Endothelial cell of umbilical vein (primary cell): ENCODE measurements around the gene USF3. TPM values are rescaled to one million over a fixed set of nuclear protein-coding genes. Genes with fewer than 3 reads are reported as not detected.

Experiments used
- BruUV-seq: library from RNA; stranded (reverse); fragments of 400-500 nt; replicated peaks from 2 replicates; lab custom pipeline; 2021; lab: Mats Ljungman, UMichigan
- CTCF ChIA-PET: fragments of 300-600, 350-600 bp; sonication (Branson Sonifier 250); formaldehyde crosslinking; loops from one replicate; lab custom pipeline; 2021; ENCODE audit warnings: antibody characterized with exemption, inconsistent platforms; lab: Charles Lee
- POLR2A ChIA-PET: fragments of 300-600, 350-600 bp; sonication (Branson Sonifier 250); formaldehyde crosslinking; loops from one replicate; lab custom pipeline; 2021; ENCODE audit warnings: antibody characterized with exemption, inconsistent platforms; lab: Charles Lee
- DNase-seq: peaks from one replicate; pipeline ENCODE4 v3.0.0-alpha.2; 2011; ENCODE audit warnings: low read depth, low spot score
- FAIRE-seq: peaks from 2 replicates; lab custom pipeline; 2011; peaks lifted over from hg19 to GRCh38; lab: Jason Lieb, UNC
- H2AFZ ChIP-seq: 2 replicates; pipeline ENCODE4 v1.6.0; 2012; ENCODE audit warnings: low read depth, low read length, control low read depth, inconsistent platforms
- H3K27ac ChIP-seq: 2 replicates; pipeline ENCODE4 v1.5.1; 2011; ENCODE audit warnings: low read depth, mild to moderate bottlenecking, control low read depth, low read length, moderate library complexity; ENCODE audit not compliant: insufficient read depth
- H3K27me3 ChIP-seq, 2 experiments: 2 replicates each; pipeline versions ENCODE4 v1.6.0 to v1.6.1; 2011; ENCODE audit warnings: low read length in 2 of 2, mixed read lengths in 1 of 2; ENCODE audit not compliant: control insufficient read depth in 2 of 2, insufficient read depth in 2 of 2
- H3K36me3 ChIP-seq, 2 experiments: 2 replicates in 1 of 2; 3 replicates in 1 of 2; pipeline ENCODE4 v1.5.1; 2011; ENCODE audit warnings: low read length in 2 of 2, mild to moderate bottlenecking in 1 of 2, moderate library complexity in 1 of 2; ENCODE audit not compliant: control insufficient read depth in 2 of 2, insufficient read depth in 2 of 2; ENCODE audit errors: extremely low read depth in 1 of 2
- H3K4me1 ChIP-seq: 3 replicates; pipeline ENCODE4 v1.5.1; 2011; ENCODE audit warnings: mild to moderate bottlenecking, low read length; ENCODE audit not compliant: control insufficient read depth, insufficient read depth; ENCODE audit errors: extremely low read depth
- H3K4me2 ChIP-seq: 2 replicates; pipeline ENCODE4 v1.6.1; 2011; ENCODE audit warnings: low read length, control low read depth, mixed read lengths; ENCODE audit not compliant: insufficient read depth
- H3K4me3 ChIP-seq, 3 experiments: fragments of 200-600 bp in 1 of 3; sonication (generic), shearing (Covaris generic) in 1 of 3; replicated peaks in 1 of 3; 2 replicates each; pipeline ENCODE4 v1.5.1; 2011 to 2016; ENCODE audit warnings: control low read depth in 3 of 3, low read length in 3 of 3, mild to moderate bottlenecking in 2 of 3, inconsistent platforms in 1 of 3, low read depth in 1 of 3, moderate library complexity in 1 of 3; ENCODE audit not compliant: insufficient read depth in 1 of 3
- H3K79me2 ChIP-seq: 2 replicates; pipeline ENCODE4 v1.6.0; 2012; ENCODE audit warnings: low read length, inconsistent platforms; ENCODE audit not compliant: control insufficient read depth, insufficient read depth
- H3K9ac ChIP-seq: replicated peaks from 2 replicates; pipeline ENCODE3; 2011; ENCODE audit warnings: low read length, control low read depth; ENCODE audit not compliant: insufficient read depth; ENCODE audit errors: extremely low read depth
- H3K9me1 ChIP-seq: replicated peaks from 3 replicates; pipeline ENCODE4 v1.6.0; 2011; ENCODE audit warnings: mild to moderate bottlenecking, low read length; ENCODE audit not compliant: control insufficient read depth, insufficient read depth; ENCODE audit errors: extremely low read depth
- H3K9me3 ChIP-seq: replicated peaks from 2 replicates; pipeline ENCODE4 v1.5.1; 2012; ENCODE audit warnings: low read length, inconsistent platforms; ENCODE audit not compliant: control insufficient read depth, insufficient read depth
- H4K20me1 ChIP-seq: replicated peaks from 2 replicates; pipeline ENCODE3; 2011; ENCODE audit warnings: mild to moderate bottlenecking, low read length; ENCODE audit not compliant: control insufficient read depth, insufficient read depth; ENCODE audit errors: extremely low read depth
- FOS ChIP-seq: IDR thresholded peaks from 2 replicates; pipeline ENCODE4 v1.6.1; 2011; ENCODE audit warnings: mild to moderate bottlenecking, low read length, moderate library complexity, borderline replicate concordance; ENCODE audit not compliant: insufficient read depth
- GATA2 ChIP-seq: IDR thresholded peaks from 2 replicates; pipeline ENCODE4 v1.7.0; 2011; ENCODE audit warnings: low read depth, mild to moderate bottlenecking, moderate library complexity, mixed read lengths, low read length; ENCODE audit not compliant: insufficient read length, insufficient read depth
- JUN ChIP-seq: IDR thresholded peaks from 2 replicates; pipeline ENCODE4 v1.6.1; 2011; ENCODE audit warnings: borderline replicate concordance, low read depth; ENCODE audit not compliant: insufficient read length, insufficient read depth
- MAX ChIP-seq: IDR thresholded peaks from 2 replicates; pipeline ENCODE4 v1.6.1; 2011; ENCODE audit not compliant: insufficient read depth, insufficient read length
- MYC ChIP-seq: IDR thresholded peaks from one replicate; pipeline ENCODE4 v1.6.1; 2011; ENCODE audit warnings: mild to moderate bottlenecking, low read depth, low read length
- POLR2A ChIP-seq: IDR thresholded peaks from 2 replicates; pipeline ENCODE4 v1.6.1; 2012; ENCODE audit warnings: low read depth, mild to moderate bottlenecking, control low read depth, low read length
- POLR2AphosphoS5 ChIP-seq: IDR thresholded peaks from 2 replicates; pipeline ENCODE4 v1.6.1; 2012; ENCODE audit warnings: low read depth, mild to moderate bottlenecking, control low read depth, low read length, moderate library complexity; ENCODE audit not compliant: insufficient read depth
- dilution Hi-C: fragments of 300-500 bp; cut with MboI; formaldehyde crosslinking; loops from one replicate; pipeline ENCODE4 v1.15.0; 2019; ENCODE audit warnings: low sequenced_read_pairs; ENCODE audit not compliant: extremely low pct_ligation_motif_present
- intact Hi-C: fragments of 100-400 bp; cut with micrococcal nuclease; formaldehyde crosslinking; loops from one replicate; pipeline ENCODE4 v1.10.0; 2022
- polyA plus RNA-seq, 4 experiments: library from polyadenylated mRNA; depleted of rRNA in 3 of 4; stranded (reverse) in 3 of 4; unstranded in 1 of 4; fragments of >200 nt; gene quantifications; 2 replicates each; pipeline versions ENCODE4 v1.2.1 to v1.2.3, GENCODE V29; 2011 to 2012; ENCODE audit warnings: missing spikeins in 1 of 4
- total RNA-seq: library from RNA; stranded (reverse); gene quantifications from 2 replicates; pipeline ENCODE4 v1.2.3, GENCODE V29; 2021
- TF ChIP-seq, protein P1 (sequence below), 2 donors: IDR thresholded peaks; 1 replicate in 1 of 2; 2 replicates in 1 of 2; pipeline ENCODE4 v1.5.1; 2011; ENCODE audit warnings: low read length in 2 of 2, mild to moderate bottlenecking in 2 of 2, moderate library complexity in 2 of 2, control low read depth in 1 of 2, inconsistent platforms in 1 of 2, low read depth in 1 of 2; ENCODE audit not compliant: insufficient read depth in 1 of 2; ENCODE audit errors: extremely low read depth in 1 of 2

The USF3 gene
- total and polyA plus RNA-seq, 2 donors (not counting 3 experiments of a cell fraction or from before 2014, with no cell fraction given) = 7.0 to 10.5 TPM

DNA sequence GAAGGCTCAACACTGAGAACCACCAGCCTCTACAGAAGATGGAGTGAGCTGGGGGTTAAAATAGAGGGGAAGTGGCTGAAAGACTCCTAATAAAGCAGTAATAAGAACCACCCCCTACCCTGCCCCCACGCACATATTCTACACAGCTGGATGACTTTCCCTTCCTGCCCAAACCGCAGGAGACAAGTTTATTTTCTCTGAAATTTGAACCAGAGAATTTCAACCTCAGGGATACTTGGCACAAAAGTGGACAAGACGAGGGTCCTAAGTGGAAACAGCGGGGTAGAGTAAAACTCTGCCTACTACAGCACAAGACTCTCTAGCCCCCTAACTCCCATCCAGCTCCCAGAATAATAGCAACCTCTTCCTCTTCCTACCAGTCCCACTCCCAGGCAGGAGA, 28.4 kb downstream of the USF3 start:
- no peaks in the 10 kb centered on the region for H3K27me3 ChIP-seq
- DNase-seq = no peak
- ChIA-PET POLR2A (no interaction called here), CTCF (interaction anchor here (0.7 kb wide), 1 partner anchor 45 kb away, joined by 4 read pairs; no protein-coding TSS in a partner anchor)
- H3K27ac ChIP-seq = no peak overlapping the region
- no peaks in the 10 kb centered on the region for H3K4me1 ChIP-seq
- H4K20me1 ChIP-seq = no peaks in the 10 kb centered on the region
- no peaks in the 10 kb centered on the region for H3K9me3 ChIP-seq
- no peak overlapping the region for H3K4me3 ChIP-seq
- TF ChIP-seq JUN (no peak), FOS (no peak), MYC (no peak), POLR2AphosphoS5 (no peak), MAX (no peak), POLR2A (no peak), GATA2 (no peak)
- TF ChIP-seq, protein P1, sequence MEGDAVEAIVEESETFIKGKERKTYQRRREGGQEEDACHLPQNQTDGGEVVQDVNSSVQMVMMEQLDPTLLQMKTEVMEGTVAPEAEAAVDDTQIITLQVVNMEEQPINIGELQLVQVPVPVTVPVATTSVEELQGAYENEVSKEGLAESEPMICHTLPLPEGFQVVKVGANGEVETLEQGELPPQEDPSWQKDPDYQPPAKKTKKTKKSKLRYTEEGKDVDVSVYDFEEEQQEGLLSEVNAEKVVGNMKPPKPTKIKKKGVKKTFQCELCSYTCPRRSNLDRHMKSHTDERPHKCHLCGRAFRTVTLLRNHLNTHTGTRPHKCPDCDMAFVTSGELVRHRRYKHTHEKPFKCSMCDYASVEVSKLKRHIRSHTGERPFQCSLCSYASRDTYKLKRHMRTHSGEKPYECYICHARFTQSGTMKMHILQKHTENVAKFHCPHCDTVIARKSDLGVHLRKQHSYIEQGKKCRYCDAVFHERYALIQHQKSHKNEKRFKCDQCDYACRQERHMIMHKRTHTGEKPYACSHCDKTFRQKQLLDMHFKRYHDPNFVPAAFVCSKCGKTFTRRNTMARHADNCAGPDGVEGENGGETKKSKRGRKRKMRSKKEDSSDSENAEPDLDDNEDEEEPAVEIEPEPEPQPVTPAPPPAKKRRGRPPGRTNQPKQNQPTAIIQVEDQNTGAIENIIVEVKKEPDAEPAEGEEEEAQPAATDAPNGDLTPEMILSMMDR (IDR thresholded peaks at IDR 0.05; ENCODE audit: extremely low read depth in 1 of 2, insufficient read depth in 1 of 2, low read depth in 1 of 2, low read length in 2 of 2) = no peak
- BruUV-seq = no TSS peak
- no peaks in the 10 kb centered on the region for H3K9me1 ChIP-seq
- intact Hi-C loops (no loop called here), dilution Hi-C loops (no loop called here)
- no peak overlapping the region for H3K9ac ChIP-seq
- H3K36me3 ChIP-seq = peaks cover 1 to 3% of the 10 kb centered on the region in 2 experiments
- no peak overlapping the region for H2AFZ ChIP-seq
- no peaks in the 10 kb centered on the region for H3K79me2 ChIP-seq
- FAIRE-seq = no peak
- no peak overlapping the region for H3K4me2 ChIP-seq
